Neural cell (in vitro differentiated cells): ENCODE data around the gene KHK. TPM values are rescaled to one million over a fixed set of nuclear protein-coding genes. Genes with fewer than 3 reads are reported as not detected.

Experiments
- H2AFZ ChIP-seq: fragments of 200-600, 300-800 bp; sonication (generic), shearing (Covaris generic); 2 replicates; pipeline ENCODE4 v1.6.0; 2014; ENCODE audit warnings: low read depth, mild to moderate bottlenecking, antibody characterized with exemption, low read length, moderate library complexity
- H3F3A ChIP-seq: fragments of 200-600 bp; shearing (Covaris generic); 2 replicates; pipeline ENCODE4 v1.6.1; 2016; ENCODE audit warnings: mild to moderate bottlenecking, moderate library complexity, mixed read lengths, antibody characterized with exemption, low read length; ENCODE audit not compliant: insufficient read depth, poor library complexity, severe bottlenecking
- H3K27ac ChIP-seq: fragments of 200-600, 300-800 bp; sonication (generic), shearing (Covaris generic); 2 replicates; pipeline ENCODE4 v1.5.1; 2014; ENCODE audit warnings: mild to moderate bottlenecking, low read length, moderate library complexity
- H3K27me3 ChIP-seq: fragments of 300-800, 200-600 bp; sonication (generic), shearing (Covaris generic); 2 replicates; pipeline ENCODE4 v1.6.0; 2014; ENCODE audit warnings: mild to moderate bottlenecking, low read depth, low read length, moderate library complexity; ENCODE audit not compliant: insufficient read depth
- H3K36me3 ChIP-seq: fragments of 300-800, 200-600 bp; sonication (generic), shearing (Covaris generic); 2 replicates; pipeline ENCODE4 v1.5.1; 2014; ENCODE audit warnings: mild to moderate bottlenecking, antibody characterized with exemption, low read length, moderate library complexity; ENCODE audit not compliant: insufficient read depth
- H3K4me2 ChIP-seq: fragments of 300-800, 200-600 bp; sonication (generic), shearing (Covaris generic); 2 replicates; pipeline ENCODE4 v1.6.0; 2014; ENCODE audit warnings: mild to moderate bottlenecking, low read length
- H3K4me3 ChIP-seq: fragments of 300-800, 200-600 bp; sonication (generic), shearing (Covaris generic); 2 replicates; pipeline ENCODE4 v1.5.1; 2014; ENCODE audit warnings: mild to moderate bottlenecking, low read length, moderate library complexity
- H3K79me2 ChIP-seq: fragments of 200-600 bp; shearing (Covaris generic); replicated peaks from 2 replicates; pipeline ENCODE4 v1.6.0; 2014; ENCODE audit warnings: mild to moderate bottlenecking, low read length, moderate library complexity; ENCODE audit not compliant: insufficient read depth
- H3K9ac ChIP-seq: fragments of 300-800, 200-600 bp; sonication (generic), shearing (Covaris generic); 2 replicates; pipeline ENCODE4 v1.6.1; 2016; ENCODE audit warnings: mild to moderate bottlenecking, low read length, mixed read lengths
- H3K9me2 ChIP-seq: fragments of 200-600 bp; shearing (Covaris generic); 2 replicates; pipeline ENCODE4 v1.6.1; 2016; ENCODE audit warnings: mild to moderate bottlenecking, low read length, mixed read lengths; ENCODE audit not compliant: insufficient read depth
- H3K9me3 ChIP-seq: fragments of 200-600, 300-800 bp; sonication (generic), shearing (Covaris generic); 2 replicates; pipeline ENCODE4 v1.6.1; 2016; ENCODE audit warnings: mild to moderate bottlenecking, mixed run types, low read length, moderate library complexity, mixed read lengths
- H4K20me1 ChIP-seq: fragments of 200-600 bp; shearing (Covaris generic); 2 replicates; pipeline ENCODE4 v1.6.1; 2016; ENCODE audit warnings: mild to moderate bottlenecking, mixed run types; ENCODE audit not compliant: insufficient read depth
- CTCF ChIP-seq: fragments of 450-650 bp; IDR thresholded peaks from 2 replicates; pipeline ENCODE4 v1.5.1; 2014; ENCODE audit warnings: antibody characterized with exemption, mild to moderate bottlenecking, moderate library complexity; ENCODE audit not compliant: poor library complexity, severe bottlenecking
- EP300 ChIP-seq: fragments of 450-650 bp; conservative IDR thresholded peaks from 2 replicates; pipeline ENCODE4 v1.6.1; 2014; ENCODE audit warnings: antibody characterized with exemption, mild to moderate bottlenecking, moderate library complexity; ENCODE audit not compliant: poor library complexity, severe bottlenecking
- EZH2 ChIP-seq: fragments of 200-600, 300-800 bp; shearing (Covaris generic), sonication (generic); IDR thresholded peaks from 2 replicates; pipeline ENCODE4 v1.6.1; 2014; ENCODE audit warnings: antibody characterized with exemption, low read length, borderline replicate concordance, mild to moderate bottlenecking; ENCODE audit not compliant: insufficient read depth, poor library complexity, severe bottlenecking
- MXI1 ChIP-seq: fragments of 450-650 bp; conservative IDR thresholded peaks from 2 replicates; pipeline ENCODE4 v1.6.1; 2014; ENCODE audit warnings: antibody characterized with exemption, mild to moderate bottlenecking; ENCODE audit not compliant: poor library complexity, severe bottlenecking
- POLR2AphosphoS5 ChIP-seq: IDR thresholded peaks from 2 replicates; pipeline ENCODE4 v1.6.1; 2012
- RAD21 ChIP-seq: fragments of 450-650 bp; conservative IDR thresholded peaks from 2 replicates; pipeline ENCODE4 v1.6.1; 2014; ENCODE audit warnings: antibody characterized with exemption, mild to moderate bottlenecking, moderate library complexity
- REST ChIP-seq: IDR thresholded peaks from 2 replicates; pipeline ENCODE4 v1.6.1; 2012; ENCODE audit warnings: borderline replicate concordance
- SMC3 ChIP-seq: fragments of 450-650 bp; conservative IDR thresholded peaks from 2 replicates; pipeline ENCODE4 v1.6.1; 2014; ENCODE audit warnings: antibody characterized with exemption, mild to moderate bottlenecking, moderate library complexity; ENCODE audit not compliant: poor library complexity
- TAF1 ChIP-seq: IDR thresholded peaks from 2 replicates; pipeline ENCODE4 v1.6.1; 2012; ENCODE audit warnings: low read depth
- polyA plus RNA-seq: library from polyadenylated mRNA; depleted of rRNA; stranded (reverse); fragments of >200 nt; gene quantifications from 2 replicates; pipeline ENCODE4 v1.2.3, GENCODE V29; 2014

Gene KHK
- polyA plus RNA-seq, 1 donor from 2014 or later: 4.1 TPM

DNA sequence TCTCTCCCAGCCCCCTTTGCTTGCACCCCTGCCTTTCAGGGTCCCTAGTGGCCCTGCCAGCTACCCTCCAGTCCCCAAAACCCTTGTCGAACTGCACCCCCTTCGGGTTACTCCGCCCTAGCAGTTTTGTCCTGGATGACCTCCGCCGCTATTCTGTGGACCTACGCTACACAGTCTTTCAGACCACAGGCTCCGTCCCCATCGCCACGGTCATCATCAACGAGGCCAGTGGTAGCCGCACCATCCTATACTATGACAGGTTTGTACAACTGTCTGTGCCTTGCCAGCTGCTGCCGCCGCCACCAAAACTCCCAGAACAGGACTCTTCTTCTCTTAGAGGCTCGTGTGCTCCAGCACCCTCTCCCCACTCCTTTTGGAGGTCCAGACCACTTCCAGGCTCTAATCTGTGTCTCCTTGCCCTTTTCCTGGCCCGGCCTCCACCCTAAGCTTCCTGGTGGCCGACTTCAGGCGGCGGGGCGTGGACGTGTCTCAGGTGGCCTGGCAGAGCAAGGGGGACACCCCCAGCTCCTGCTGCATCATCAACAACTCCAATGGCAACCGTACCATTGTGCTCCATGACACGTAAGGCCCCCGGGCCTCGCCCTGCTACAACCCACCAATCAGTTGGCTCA, 7.9 kb downstream of the KHK start:
- H3F3A ChIP-seq: no peaks in the 10 kb centered on the region
- H3K9me3 ChIP-seq: no peaks in the 10 kb centered on the region
- H3K36me3 ChIP-seq: no peaks in the 10 kb centered on the region
- H3K9me2 ChIP-seq: no peaks in the 10 kb centered on the region
- no peak overlapping the region for H3K4me3 ChIP-seq
- no peaks in the 10 kb centered on the region for H3K27me3 ChIP-seq
- no peak overlapping the region for H3K4me2 ChIP-seq
- no peak for TF ChIP-seq EZH2
- no peak for TF ChIP-seq MXI1
- no peak for TF ChIP-seq SMC3
- no peak for TF ChIP-seq CTCF
- TF ChIP-seq EP300: no peak
- TF ChIP-seq RAD21: no peak
- no peak for TF ChIP-seq TAF1
- no peak for TF ChIP-seq REST
- TF ChIP-seq POLR2AphosphoS5: no peak
- no peak overlapping the region for H3K9ac ChIP-seq
- H2AFZ ChIP-seq: no peak overlapping the region
- no peaks in the 10 kb centered on the region for H4K20me1 ChIP-seq
- no peak overlapping the region for H3K27ac ChIP-seq
- no peaks in the 10 kb centered on the region for H3K79me2 ChIP-seq

DNA sequence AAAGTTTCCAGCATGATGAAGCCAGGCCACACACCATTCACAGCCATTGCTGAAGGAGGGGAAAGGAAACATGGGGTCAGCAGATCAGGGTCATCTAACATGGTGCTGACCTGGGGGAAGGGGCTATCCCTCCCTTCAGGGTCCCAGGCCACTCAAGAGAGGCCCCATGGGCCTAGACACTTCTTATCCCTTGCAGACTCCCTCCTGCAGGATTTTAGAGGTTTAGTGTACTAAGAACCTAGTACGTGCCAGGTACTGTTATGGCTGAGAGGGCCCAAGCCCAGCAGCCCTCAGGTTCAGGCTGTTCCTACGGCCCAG, 8.8 kb downstream of the KHK start:
- H3F3A ChIP-seq: no peaks in the 10 kb centered on the region
- no peak overlapping the region for H3K27ac ChIP-seq
- no peak overlapping the region for H3K4me2 ChIP-seq
- TF ChIP-seq SMC3 (no peak), MXI1 (no peak), RAD21 (no peak), EP300 (no peak)
- H3K27me3 ChIP-seq: no peaks in the 10 kb centered on the region
- H3K9me3 ChIP-seq: no peaks in the 10 kb centered on the region
- no peak overlapping the region for H2AFZ ChIP-seq
- H3K36me3 ChIP-seq: no peaks in the 10 kb centered on the region
- no peaks in the 10 kb centered on the region for H4K20me1 ChIP-seq
- no peak overlapping the region for H3K4me3 ChIP-seq
- H3K9me2 ChIP-seq: no peaks in the 10 kb centered on the region
- no peak overlapping the region for H3K9ac ChIP-seq
- no peaks in the 10 kb centered on the region for H3K79me2 ChIP-seq
